ENCODE results near the gene MCCC2.
"Not testable (repeated sequence)": the region's sequence is repeated elsewhere in the genome, so short reads cannot be mapped to it uniquely, and the experiment has no call there.

MCCC2 gene

GRCh38 chr5:71664615-71665014, 77.5 kb downstream of the MCCC2 start:
- not testable (repeated sequence) for DNase-seq

GRCh38 chr5:71666321-71666720, 79.2 kb downstream of the MCCC2 start:
- DNase-seq = no peak

- no peak for DNase-seq
Observed at GRCh38 chr5:71677977-71678376, 90.8 kb downstream of the MCCC2 start.

- DNase-seq = no peak
Observed at GRCh38 chr5:71679714-71680113, 92.6 kb downstream of the MCCC2 start.

- no peak for DNase-seq
Observed at GRCh38 chr5:71680510-71680909, 93.4 kb downstream of the MCCC2 start.

GRCh38 chr5:71681296-71681695, 94.2 kb downstream of the MCCC2 start:
- DNase-seq = no peak

- DNase-seq = no peak
Observed at GRCh38 chr5:71684309-71684708, 97.2 kb downstream of the MCCC2 start.

- no peak for DNase-seq
Observed at GRCh38 chr5:71693828-71694427, 106.8 kb downstream of the MCCC2 start.

- no peak for DNase-seq
Observed at GRCh38 chr5:71695071-71695470, 107.9 kb downstream of the MCCC2 start.

- DNase-seq = no peak
Observed at GRCh38 chr5:71695595-71695994, 108.5 kb downstream of the MCCC2 start.

- no peak for DNase-seq
Observed at GRCh38 chr5:71697967-71698366, 110.8 kb downstream of the MCCC2 start.

- no peak for DNase-seq
Observed at GRCh38 chr5:71699233-71699632, 112.1 kb downstream of the MCCC2 start.

GRCh38 chr5:71699751-71700150, 112.6 kb downstream of the MCCC2 start:
- no peak for DNase-seq

- no peak for DNase-seq
Observed at GRCh38 chr5:71700803-71701202, 113.7 kb downstream of the MCCC2 start.

GRCh38 chr5:71701407-71701806, 114.3 kb downstream of the MCCC2 start:
- no peak for DNase-seq

GRCh38 chr5:71703941-71704340, 116.8 kb downstream of the MCCC2 start:
- no peak for DNase-seq

- DNase-seq = no peak
Observed at GRCh38 chr5:71705421-71705820, 118.3 kb downstream of the MCCC2 start.

GRCh38 chr5:71706906-71707305, 119.8 kb downstream of the MCCC2 start:
- no peak for DNase-seq
